COLO668 (cell line): Measurements from ENCODE around the gene EBPL.
"Not testable (repeated sequence)": the region's sequence is repeated elsewhere in the genome, so short reads cannot be mapped to it uniquely, and the experiment has no call there.

Source experiments
- DNase-seq: peaks from one replicate; lab custom pipeline; 2025; ENCODE audit not compliant: unreplicated experiment; lab: John Stamatoyannopoulos, UW

The EBPL gene

GRCh38 chr13:49636705-49637104, 54.6 kb downstream of the EBPL start:
- DNase-seq: no peak

GRCh38 chr13:49635599-49636433, 55.5 kb downstream of the EBPL start:
- DNase-seq: no peak

GRCh38 chr13:49633710-49634109, 57.6 kb downstream of the EBPL start:
- DNase-seq: no peak

GRCh38 chr13:49632156-49632555, 59.1 kb downstream of the EBPL start:
- DNase-seq: no peak

GRCh38 chr13:49630580-49630979, 60.7 kb downstream of the EBPL start:
- DNase-seq: no peak

GRCh38 chr13:49629947-49630346, 61.3 kb downstream of the EBPL start:
- DNase-seq: no peak

GRCh38 chr13:49629196-49629938, 61.9 kb downstream of the EBPL start:
- no peak for DNase-seq

GRCh38 chr13:49627831-49628652, 63.2 kb downstream of the EBPL start, which contains the start of gene ARL11:
Gene ARL11 (plus strand): TSS chr13:49628507. CDS start chr13:49630448, 1,941 bp downstream.
- DNase-seq: no peak

- no peak for DNase-seq
Measured at GRCh38 chr13:49625392-49626079, 65.8 kb downstream of the EBPL start.

- no peak for DNase-seq
Measured at GRCh38 chr13:49624229-49624628, 67.1 kb downstream of the EBPL start.

GRCh38 chr13:49622174-49622946, 68.9 kb downstream of the EBPL start:
- DNase-seq: no peak

- DNase-seq: no peak
Measured at GRCh38 chr13:49620170-49620621, 71.1 kb downstream of the EBPL start.

- no peak for DNase-seq
Measured at GRCh38 chr13:49616676-49617065, 74.6 kb downstream of the EBPL start.

- no peak for DNase-seq
Measured at GRCh38 chr13:49615836-49616675, 75.2 kb downstream of the EBPL start.

GRCh38 chr13:49612042-49612441, 79.2 kb downstream of the EBPL start:
- DNase-seq: not testable (repeated sequence)
